GM19239 (cell line): ENCODE results near the gene KL.

Source experiments
- DNase-seq: peaks from one replicate; pipeline ENCODE4 v3.0.0; 2011; ENCODE audit warnings: low spot score; ENCODE audit not compliant: insufficient read length
- FAIRE-seq: peaks from 2 replicates; lab custom pipeline; 2011; peaks lifted over from hg19 to GRCh38; lab: Jason Lieb, UNC

Gene KL

GRCh38 chr13:33003458-33004019 lies 12.7 kb upstream of the KL start:
- FAIRE-seq (no peak), DNase-seq (no peak)

- no peak for DNase-seq
- no peak for FAIRE-seq
These were observed 11.7 kb upstream of the KL start for GRCh38 chr13:33004511-33004910.

GRCh38 chr13:33006134-33006533 lies 10.1 kb upstream of the KL start:
- no peak for FAIRE-seq
- no peak for DNase-seq

GRCh38 chr13:33006638-33007037 lies 9.6 kb upstream of the KL start:
- no peak for FAIRE-seq
- DNase-seq, result no peak

GRCh38 chr13:33007237-33007636 lies 9.0 kb upstream of the KL start:
- FAIRE-seq (no peak), DNase-seq (no peak)

DNA sequence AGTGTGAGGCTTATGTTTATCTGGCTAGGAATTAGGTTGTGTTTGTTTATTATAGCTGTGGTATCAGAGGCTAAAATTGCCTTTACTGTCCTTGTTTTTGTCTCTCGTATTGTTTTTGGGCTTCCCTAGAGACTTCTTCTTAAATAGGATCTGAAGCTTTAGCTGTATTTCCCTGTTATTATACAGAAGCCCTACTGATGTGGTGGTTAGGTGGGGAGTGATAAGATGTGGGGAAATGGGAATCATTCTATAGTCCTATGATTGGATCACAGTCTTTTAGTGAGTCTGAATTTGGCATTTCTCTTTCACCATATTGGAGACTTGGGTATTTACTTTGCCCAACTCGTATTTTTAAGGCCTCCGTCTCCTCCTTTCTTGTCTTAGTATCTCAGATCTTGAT lies 8.3 kb upstream of the KL start:
- FAIRE-seq (peak; percentile 21), DNase-seq (no peak)

GRCh38 chr13:33008946-33009722 lies 7.1 kb upstream of the KL start:
- DNase-seq, result no peak
- FAIRE-seq, result no peak

- DNase-seq (no peak), FAIRE-seq (no peak)
These were observed 4.3 kb upstream of the KL start for GRCh38 chr13:33011828-33012470.

GRCh38 chr13:33014291-33014690 lies 1.9 kb upstream of the KL start:
- FAIRE-seq (no peak), DNase-seq (no peak)

GRCh38 chr13:33015241-33015668 lies 968 bp upstream of the KL start:
- FAIRE-seq (no peak), DNase-seq (no peak)

- no peak for FAIRE-seq
- DNase-seq, result peak; percentile 36
These were observed 366 bp upstream of the KL start for GRCh38 chr13:33015791-33016323.

GRCh38 chr13:33017323-33017929 lies 1.2 kb downstream of the KL start:
- FAIRE-seq, result peak; percentile 86
- DNase-seq, result peak; percentile 62

- no peak for FAIRE-seq
- DNase-seq, result no peak
These were observed 2.7 kb downstream of the KL start for GRCh38 chr13:33018886-33019285.

DNA sequence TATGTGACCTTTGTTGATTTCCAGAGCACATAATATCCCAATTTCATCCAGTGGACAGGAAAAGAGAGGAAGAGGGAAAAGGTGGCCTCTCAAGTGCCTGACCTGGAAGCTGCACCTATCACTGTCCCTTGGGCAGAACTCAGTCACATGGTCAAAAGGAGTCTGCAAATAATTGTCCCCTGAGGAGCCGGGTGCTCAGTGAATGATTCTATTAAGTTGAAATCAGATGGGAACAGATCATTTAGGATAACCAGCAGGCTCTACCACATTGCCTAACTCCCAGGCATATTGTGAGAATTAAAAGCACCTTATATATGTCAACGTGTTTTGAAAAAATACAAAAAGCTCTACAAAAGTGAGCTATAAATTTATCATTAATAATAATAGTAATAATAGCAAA lies 6.8 kb downstream of the KL start:
- DNase-seq (no peak), FAIRE-seq (no peak)

GRCh38 chr13:33025220-33025744 lies 9.1 kb downstream of the KL start:
- DNase-seq (no peak), FAIRE-seq (no peak)

GRCh38 chr13:33026489-33027152 lies 10.4 kb downstream of the KL start:
- FAIRE-seq (no peak), DNase-seq (no peak)

DNA sequence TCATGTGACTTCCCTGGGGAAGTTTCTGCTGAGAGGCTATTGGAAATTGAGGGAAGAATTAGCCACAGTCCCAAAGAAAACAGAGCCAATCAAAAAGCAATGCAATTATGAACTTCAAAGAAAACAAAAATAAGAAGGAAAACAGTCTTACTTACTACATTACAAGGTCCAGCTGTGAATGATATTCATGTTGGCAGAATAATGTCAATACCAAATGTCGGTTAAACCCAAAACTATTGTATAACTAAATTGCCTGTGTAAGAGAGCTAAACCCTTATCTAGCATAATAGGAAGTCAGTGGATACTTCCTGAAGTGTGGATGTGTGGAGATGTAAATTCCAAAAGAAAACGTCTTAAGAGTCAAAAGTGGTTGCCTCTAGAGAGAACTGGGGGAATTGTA lies 12.4 kb downstream of the KL start:
- DNase-seq (no peak), FAIRE-seq (no peak)

DNA sequence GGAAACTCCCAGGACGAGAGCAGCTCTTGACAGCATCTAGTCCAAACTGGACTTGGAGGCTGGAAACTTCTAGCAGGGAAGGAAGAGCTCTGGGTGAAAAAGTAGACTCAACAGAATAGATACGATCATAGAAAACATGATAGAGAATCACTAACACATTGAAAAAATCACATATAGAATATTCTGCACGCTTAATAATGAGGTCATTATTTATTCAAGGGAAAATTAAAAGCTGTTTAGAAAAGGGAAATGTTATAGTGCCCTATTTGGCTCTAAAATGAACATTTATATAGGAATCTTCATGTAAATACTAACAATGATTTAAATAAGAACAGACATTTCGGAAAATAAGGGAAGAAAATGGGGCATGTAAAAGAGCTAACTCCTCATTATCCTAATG lies 15.1 kb downstream of the KL start:
- FAIRE-seq (no peak), DNase-seq (no peak)

- DNase-seq, result no peak
- FAIRE-seq, result no peak
These were observed 15.9 kb downstream of the KL start for GRCh38 chr13:33032037-33032625.
